Lower lobe of right lung (tissue), 2 donors: ENCODE data around the gene SP100. TPM values are rescaled to one million over a fixed set of nuclear protein-coding genes. Genes with fewer than 3 reads are reported as not detected.

ENCODE experiments used
- ATAC-seq, 2 donors: fragments of 200-7000 bp; cut with Tn5 transposase; one replicate each; pipeline ENCODE4 v1.9.1; 2020 to 2022; ENCODE audit warnings: mild to moderate bottlenecking in 2 of 2, moderate library complexity in 2 of 2
- DNase-seq: peaks from one replicate; pipeline ENCODE4 v3.0.0-alpha.2; 2020
- H3K27ac ChIP-seq: fragments of 200-600 bp; one replicate; pipeline ENCODE4 v1.8.0; 2022
- H3K27me3 ChIP-seq: fragments of 200-600 bp; one replicate; pipeline ENCODE4 v1.8.0; 2022; ENCODE audit warnings: low read depth
- H3K36me3 ChIP-seq: fragments of 200-600 bp; one replicate; pipeline ENCODE4 v1.8.0; 2022; ENCODE audit warnings: mild to moderate bottlenecking
- H3K4me1 ChIP-seq: fragments of 200-600 bp; one replicate; pipeline ENCODE4 v1.8.0; 2022
- H3K4me3 ChIP-seq: fragments of 200-600 bp; one replicate; pipeline ENCODE4 v1.8.0; 2022; ENCODE audit warnings: mild to moderate bottlenecking
- H3K9me3 ChIP-seq: fragments of 200-600 bp; one replicate; pipeline ENCODE4 v1.8.0; 2022
- intact Hi-C: fragments of 100-400 bp; cut with DNase I; formaldehyde crosslinking; loops from one replicate; pipeline ENCODE4 v1.11.0; 2022
- total RNA-seq: library from RNA; stranded (reverse); fragmentation: NEBNext Ultra II Directional; extraction: Animal tissue kit (Norgen Biotek cat#: 25700); gene quantifications from one replicate; pipeline ENCODE4 v1.2.1, GENCODE V29; 2021
- TF ChIP-seq, protein P1 (sequence below): fragments of 200-600 bp; IDR thresholded peaks from one replicate; pipeline ENCODE4 v1.8.0; 2022; ENCODE audit warnings: antibody characterized with exemption, mild to moderate bottlenecking
- donor health status: DM: no; HTN: yes; CAD: no; lungs with severe emphysema.

SP100 gene
- total RNA-seq, 1 donor from 2014 or later, result 162 TPM

DNA sequence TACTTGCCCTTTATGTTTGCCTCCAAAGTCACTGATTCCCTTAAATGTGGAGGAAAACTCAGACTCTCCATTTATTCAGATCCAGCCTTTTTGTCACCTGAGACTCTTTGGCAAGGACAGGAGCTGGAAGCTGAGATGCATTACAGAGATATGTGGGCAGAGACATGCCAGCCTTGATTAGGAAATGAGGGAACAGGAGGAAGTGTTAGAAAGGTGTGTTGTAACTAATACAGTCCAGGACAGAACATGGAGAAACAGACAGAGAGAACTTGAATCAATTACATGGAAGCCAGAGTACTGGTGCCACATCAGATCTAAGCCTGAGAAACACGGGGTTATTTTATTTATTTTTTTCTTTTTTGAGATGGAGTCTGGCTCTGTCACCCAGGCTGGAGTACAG lies 79.0 kb downstream of the SP100 start:
- Histone ChIP-seq H3K9me3 (no peaks in the 10 kb centered on the region), H3K36me3 (peaks cover 85% of the 10 kb centered on the region), H3K4me3 (no peak overlapping the region), H3K27ac (no peak overlapping the region), H3K27me3 (no peaks in the 10 kb centered on the region), H3K4me1 (no peaks in the 10 kb centered on the region)
- intact Hi-C loops, result no loop called here
- TF ChIP-seq, protein P1, sequence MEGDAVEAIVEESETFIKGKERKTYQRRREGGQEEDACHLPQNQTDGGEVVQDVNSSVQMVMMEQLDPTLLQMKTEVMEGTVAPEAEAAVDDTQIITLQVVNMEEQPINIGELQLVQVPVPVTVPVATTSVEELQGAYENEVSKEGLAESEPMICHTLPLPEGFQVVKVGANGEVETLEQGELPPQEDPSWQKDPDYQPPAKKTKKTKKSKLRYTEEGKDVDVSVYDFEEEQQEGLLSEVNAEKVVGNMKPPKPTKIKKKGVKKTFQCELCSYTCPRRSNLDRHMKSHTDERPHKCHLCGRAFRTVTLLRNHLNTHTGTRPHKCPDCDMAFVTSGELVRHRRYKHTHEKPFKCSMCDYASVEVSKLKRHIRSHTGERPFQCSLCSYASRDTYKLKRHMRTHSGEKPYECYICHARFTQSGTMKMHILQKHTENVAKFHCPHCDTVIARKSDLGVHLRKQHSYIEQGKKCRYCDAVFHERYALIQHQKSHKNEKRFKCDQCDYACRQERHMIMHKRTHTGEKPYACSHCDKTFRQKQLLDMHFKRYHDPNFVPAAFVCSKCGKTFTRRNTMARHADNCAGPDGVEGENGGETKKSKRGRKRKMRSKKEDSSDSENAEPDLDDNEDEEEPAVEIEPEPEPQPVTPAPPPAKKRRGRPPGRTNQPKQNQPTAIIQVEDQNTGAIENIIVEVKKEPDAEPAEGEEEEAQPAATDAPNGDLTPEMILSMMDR, result no peak
- DNase-seq (no peak), ATAC-seq (no peak)

DNA sequence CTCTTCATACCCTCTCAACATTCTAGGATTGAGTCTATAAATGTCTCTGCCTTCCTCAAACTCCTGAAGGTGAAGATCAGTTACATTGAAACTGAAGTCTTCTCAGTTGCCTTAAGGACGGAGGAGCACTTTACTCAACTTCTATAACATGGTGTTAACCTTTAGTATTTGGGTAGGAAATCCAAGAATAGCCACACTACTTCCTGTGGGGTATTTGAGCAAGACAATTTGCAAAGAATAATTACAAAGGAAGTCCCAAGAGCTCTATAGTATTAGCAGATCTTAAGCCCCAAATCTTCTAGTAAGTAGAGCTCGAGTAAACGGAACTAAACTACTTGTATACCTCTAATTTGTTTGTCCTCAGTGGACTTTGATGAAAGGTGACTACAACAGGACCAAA lies 80.9 kb downstream of the SP100 start:
- no peak for ATAC-seq
- Histone ChIP-seq H3K36me3 (peaks cover 86% of the 10 kb centered on the region), H3K4me1 (no peaks in the 10 kb centered on the region), H3K27me3 (no peaks in the 10 kb centered on the region), H3K4me3 (no peak overlapping the region), H3K27ac (no peak overlapping the region), H3K9me3 (no peaks in the 10 kb centered on the region)
- intact Hi-C loops, result no loop called here
- TF ChIP-seq, protein P1, result no peak
- no peak for DNase-seq

DNA sequence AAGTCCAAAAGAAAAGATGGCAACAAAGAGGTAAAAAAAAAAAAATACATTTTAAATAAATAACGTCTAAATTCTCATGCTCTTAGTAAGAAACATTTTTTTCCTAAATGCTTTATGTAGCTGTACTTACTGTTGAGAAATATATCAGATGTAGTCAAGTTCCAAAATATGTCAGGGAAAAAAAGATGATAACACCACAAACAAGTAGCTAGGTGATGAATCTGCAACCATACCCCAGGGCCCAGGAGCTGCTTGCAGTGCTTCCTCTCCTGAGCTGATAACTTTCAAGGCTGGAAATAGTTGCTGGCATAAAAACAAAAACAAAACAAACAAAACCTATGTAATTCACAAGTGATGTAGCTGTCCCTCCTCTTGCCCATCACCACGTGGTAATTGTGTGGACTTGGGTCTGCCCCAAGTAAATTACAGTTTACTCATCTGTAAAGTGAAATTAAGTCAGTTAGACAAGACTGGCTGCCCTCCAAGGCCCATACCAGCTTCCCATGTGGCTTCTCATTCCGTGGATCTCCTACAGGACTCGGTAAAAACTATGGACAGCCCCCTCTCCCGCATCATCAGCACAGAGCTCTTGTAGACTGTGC lies 82.6 kb downstream of the SP100 start:
- H3K27me3 ChIP-seq, result no peaks in the 10 kb centered on the region
- no peaks in the 10 kb centered on the region for H3K4me1 ChIP-seq
- H3K4me3 ChIP-seq, result no peak overlapping the region
- no peak overlapping the region for H3K27ac ChIP-seq
- peaks cover 82% of the 10 kb centered on the region for H3K36me3 ChIP-seq
- TF ChIP-seq, protein P1, result no peak
- H3K9me3 ChIP-seq, result no peaks in the 10 kb centered on the region
- intact Hi-C loops, result no loop called here
- ATAC-seq, result no peak
- no peak for DNase-seq

DNA sequence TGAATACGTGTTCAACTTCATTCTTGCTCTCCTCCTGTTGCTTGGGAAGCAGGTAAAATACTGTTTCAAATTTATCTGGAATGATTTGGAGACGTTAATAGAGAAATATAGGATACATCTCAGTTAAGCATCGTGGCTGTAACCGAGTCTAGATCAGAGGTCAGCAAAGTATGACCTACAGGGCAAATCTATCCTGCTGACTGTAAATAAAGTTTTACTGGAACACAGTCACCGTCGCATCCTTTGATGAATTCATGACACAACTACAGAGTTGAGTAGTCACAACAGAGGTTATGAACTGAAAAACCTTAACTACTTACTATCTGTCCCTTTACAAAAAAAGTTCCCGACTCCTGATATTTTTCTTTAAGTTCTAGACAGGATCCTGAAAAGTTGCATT lies 86.6 kb downstream of the SP100 start:
- Histone ChIP-seq H3K27ac (no peak overlapping the region), H3K4me1 (no peaks in the 10 kb centered on the region), H3K27me3 (no peaks in the 10 kb centered on the region), H3K36me3 (peaks cover 87% of the 10 kb centered on the region), H3K9me3 (no peaks in the 10 kb centered on the region), H3K4me3 (no peak overlapping the region)
- DNase-seq (no peak), ATAC-seq (no peak)
- TF ChIP-seq, protein P1, result no peak
- intact Hi-C loops, result no loop called here

DNA sequence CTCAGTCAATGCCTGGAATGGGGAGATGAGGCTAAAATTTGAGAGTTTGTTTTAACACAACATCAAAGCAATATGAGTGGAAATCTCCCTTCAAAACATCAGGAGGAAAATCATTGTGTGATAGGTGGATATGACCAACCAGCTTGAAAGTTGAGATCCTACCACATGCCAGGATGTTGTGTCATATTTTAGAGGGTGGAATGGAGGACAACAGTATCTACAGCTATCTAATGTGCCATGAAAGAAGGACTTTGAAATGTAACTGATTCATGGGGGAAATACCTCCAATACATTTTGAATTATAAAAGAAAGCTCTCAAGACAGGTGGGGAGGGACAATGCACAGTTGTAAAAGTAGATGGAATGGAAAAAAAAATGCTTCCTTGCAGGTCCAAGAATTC lies 87.8 kb downstream of the SP100 start:
- Histone ChIP-seq H3K9me3 (no peaks in the 10 kb centered on the region), H3K4me1 (no peaks in the 10 kb centered on the region), H3K27ac (no peak overlapping the region), H3K27me3 (no peaks in the 10 kb centered on the region), H3K4me3 (no peak overlapping the region), H3K36me3 (peaks cover 91% of the 10 kb centered on the region)
- ATAC-seq, result no peak
- DNase-seq, result no peak
- intact Hi-C loops, result no loop called here
- TF ChIP-seq, protein P1, result no peak
